GM18498 (cell line): ENCODE data around the gene MFSD6L.
"Not testable (repeated sequence)": the region's sequence is repeated elsewhere in the genome, so short reads cannot be mapped to it uniquely, and the experiment has no call there.

Experiments
- ATAC-seq: cut with Tn5 transposase; IDR thresholded peaks from one replicate; pipeline ENCODE4 v1.9.1; 2021; ENCODE audit warnings: mild to moderate bottlenecking, moderate library complexity; ENCODE audit not compliant: unreplicated experiment

The MFSD6L gene

DNA sequence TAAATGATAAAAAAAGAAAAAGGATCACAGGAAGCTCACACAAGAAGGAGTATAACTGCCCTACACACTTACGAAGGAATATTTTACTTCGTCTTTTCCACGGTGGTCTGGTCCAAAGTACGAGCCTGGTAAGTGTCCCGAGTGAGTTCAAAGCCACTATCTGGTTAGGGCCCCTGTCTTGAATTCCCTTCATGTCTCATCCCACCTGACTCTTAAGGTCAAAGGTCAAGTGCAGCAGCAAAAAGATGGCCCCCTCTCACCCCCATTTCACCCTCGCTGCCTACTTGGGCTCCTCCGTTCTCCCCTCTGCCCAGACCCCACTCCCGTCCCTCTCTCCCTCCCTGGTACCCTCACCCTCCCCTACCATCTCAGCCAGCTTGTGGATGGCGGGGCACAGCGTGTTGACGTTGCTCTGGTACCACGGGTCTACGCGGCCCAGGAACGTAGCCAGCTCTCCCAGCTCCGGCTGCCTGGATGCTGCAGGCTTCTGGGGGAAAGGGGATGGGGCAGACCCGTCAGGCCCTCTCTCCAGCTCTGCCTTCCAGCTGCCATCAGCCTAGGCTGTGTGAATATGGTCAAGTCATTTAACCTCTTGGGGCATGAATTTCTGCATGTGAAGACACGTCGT is 27.8 kb upstream of the MFSD6L start:
- no peak for ATAC-seq

DNA sequence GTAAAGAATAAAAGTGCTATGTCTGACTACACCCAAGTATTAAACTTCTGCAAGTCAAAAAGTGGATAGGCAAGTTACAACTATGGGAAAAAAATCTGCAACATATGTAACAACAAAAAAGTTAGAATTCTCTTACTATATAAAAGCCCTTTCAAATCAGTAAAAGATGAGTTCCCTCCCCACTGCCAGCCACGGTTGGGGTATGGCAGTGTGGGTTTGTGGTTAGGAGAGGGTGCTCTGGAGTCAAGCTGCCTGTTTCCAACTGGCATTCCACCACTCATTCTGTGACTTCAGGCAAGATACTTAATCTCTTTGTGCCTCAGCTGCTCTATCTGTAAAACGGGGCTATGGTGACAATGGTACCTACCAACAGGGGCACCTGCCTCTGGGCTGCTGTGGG is 26.6 kb upstream of the MFSD6L start:
- ATAC-seq: no peak

- ATAC-seq: no peak
Measured at GRCh38 chr17:8823279-8823678, 24.1 kb upstream of the MFSD6L start.

- ATAC-seq: no peak
Measured at GRCh38 chr17:8822401-8823035, 23.4 kb upstream of the MFSD6L start.

DNA sequence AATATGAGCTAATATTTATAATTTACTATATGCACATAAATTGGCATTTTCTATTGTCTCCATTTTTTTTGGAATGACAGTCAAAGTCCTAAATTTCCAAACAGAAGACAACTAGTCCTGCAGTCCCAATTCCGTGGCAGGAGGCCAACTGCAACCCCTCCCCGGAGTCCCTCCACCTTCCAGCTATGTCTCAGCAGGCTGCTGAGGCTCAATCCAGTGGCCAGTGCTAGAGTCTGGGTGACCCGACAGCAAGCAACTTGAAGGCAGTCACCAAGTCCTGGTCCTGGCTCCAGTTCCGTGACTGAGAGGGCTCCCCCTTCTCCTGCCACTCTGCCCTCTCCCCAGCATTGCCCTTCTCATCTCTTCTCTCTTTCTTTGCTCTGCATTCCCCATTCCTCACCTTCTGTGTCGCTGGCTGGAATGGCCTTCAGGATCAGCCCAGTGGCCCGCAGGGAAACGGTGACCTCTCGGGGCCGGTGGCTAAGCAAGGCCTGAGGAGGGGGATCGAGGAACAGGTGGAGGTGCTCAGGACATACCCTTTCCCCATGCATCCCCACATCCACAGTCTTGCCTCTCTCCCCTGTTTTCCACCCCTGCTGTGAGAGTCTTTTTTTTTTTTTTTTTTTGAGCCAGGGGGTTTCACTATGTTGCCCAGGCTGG is 22.4 kb upstream of the MFSD6L start:
- no peak for ATAC-seq

DNA sequence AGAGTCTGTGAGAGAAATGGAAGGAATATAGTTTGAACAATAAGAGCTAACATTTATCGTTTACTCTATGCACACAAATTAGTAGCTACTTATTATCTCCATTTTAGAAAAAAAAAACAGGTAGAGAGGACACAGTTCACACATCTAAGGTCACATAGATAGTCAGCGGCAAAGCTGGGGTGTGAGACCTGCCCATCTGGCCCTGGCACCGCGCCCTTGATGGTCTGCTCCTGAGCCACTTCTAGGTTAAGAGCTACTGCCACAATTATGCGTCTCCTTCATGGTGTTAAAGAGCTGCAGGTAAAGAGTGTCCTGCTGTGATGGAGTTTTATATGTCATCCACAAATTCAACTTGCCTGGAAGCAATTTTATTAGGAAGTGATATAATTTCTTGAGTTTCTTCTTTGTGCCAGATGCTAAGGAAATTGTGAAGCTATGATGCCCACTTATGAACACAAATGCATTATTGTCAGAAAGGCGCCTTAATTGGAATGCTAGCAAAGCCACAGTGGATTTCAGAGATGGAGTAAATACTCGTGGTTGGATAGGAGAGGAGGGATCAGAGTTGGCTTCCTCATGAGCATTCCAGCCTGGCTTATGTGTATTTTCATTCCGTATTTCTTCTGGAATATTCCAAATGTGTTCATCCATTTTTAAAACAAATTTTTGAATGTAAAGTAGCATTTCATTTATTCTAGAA is 21.3 kb upstream of the MFSD6L start:
- ATAC-seq: no peak

GRCh38 chr17:8818654-8819330 is 19.6 kb upstream of the MFSD6L start:
- no peak for ATAC-seq

GRCh38 chr17:8818047-8818446 is 18.9 kb upstream of the MFSD6L start:
- no peak for ATAC-seq

DNA sequence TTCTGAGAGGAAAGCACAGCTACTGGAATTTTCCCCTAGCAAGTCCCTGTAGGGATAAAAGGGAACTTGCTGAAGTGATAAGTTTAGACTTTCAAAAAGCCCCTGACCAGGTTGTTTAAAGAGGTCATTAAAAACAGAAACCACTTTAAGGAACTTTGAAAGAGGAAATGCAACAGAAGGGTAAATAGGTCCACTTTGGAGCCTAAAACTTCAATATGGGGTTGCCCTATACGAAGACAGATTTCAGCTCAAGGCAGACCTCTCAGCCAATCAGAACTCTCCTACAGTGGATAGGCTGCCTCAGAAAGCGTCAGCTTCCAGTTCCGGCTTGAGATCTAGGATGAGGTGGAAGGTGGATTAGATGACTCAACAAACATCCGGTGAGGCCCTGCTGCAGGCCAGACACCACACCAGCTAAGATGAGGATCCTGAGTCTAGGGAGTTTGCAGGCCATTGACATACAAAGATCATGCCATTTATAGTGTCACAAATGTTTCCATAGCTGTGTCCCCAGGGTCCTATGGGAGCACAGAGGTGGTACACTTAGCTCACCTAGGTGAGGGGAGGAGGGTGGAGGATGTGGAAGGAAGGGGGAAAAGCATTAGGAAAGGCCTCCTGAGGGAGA is 7.9 kb upstream of the MFSD6L start:
- peak; percentile 85 for ATAC-seq

GRCh38 chr17:8806253-8806925 is 7.2 kb upstream of the MFSD6L start:
- ATAC-seq: peak; percentile 36

DNA sequence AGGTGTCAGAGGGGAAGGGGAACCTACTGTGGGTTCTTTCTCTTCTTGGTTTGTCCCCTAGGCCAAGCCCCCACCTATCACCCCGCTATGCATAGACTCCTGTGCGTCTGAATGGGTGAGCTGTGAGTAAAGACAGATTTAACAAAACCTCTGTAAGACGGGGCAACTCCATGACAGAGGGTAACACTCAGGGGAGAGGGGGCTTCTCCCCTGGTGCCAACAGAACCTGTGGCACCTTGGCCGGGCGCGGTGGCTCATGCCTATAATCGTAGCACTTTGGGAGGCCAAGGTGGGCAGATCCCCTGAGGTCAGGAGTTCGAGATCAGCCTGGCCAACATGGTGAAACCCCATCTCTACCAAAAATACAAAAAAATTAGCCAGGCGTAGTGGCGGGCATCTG is 6.2 kb upstream of the MFSD6L start:
- not testable (repeated sequence) for ATAC-seq

GRCh38 chr17:8803531-8804420 is 4.6 kb upstream of the MFSD6L start:
- no peak for ATAC-seq

DNA sequence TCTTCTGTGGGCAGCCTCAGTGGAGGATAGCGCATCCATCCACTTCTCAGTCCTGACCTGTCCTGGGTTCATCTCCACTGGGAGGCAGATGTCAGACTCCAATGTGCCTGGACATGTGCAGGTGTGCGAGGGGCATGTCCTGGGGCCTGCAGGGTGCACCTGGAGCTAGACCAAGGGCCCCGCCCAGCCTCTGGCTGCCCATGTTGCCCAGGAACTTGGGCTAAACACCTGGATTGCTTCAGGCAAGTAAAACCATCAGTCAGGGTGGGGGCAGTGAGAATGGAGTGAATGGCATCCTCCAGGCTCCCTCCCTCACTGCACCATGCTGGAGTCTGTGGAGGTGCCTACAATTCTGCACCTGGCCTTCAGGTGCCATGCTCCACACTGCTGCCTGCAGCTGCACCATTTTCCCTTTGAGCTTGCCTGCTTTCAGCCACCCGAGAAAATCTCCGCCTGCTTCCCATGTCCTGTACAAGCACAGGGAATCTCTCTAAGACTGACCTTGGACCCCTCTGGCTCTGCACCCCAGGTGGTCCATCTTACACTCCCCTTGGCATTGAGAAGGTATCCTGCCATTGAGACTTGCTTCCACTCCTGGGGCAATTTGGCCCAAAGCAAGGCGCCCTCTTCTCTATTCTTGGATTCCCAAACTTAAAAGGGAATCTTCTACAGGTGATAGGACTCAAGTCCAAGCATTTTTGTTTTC is 2.1 kb upstream of the MFSD6L start:
- ATAC-seq: no peak

DNA sequence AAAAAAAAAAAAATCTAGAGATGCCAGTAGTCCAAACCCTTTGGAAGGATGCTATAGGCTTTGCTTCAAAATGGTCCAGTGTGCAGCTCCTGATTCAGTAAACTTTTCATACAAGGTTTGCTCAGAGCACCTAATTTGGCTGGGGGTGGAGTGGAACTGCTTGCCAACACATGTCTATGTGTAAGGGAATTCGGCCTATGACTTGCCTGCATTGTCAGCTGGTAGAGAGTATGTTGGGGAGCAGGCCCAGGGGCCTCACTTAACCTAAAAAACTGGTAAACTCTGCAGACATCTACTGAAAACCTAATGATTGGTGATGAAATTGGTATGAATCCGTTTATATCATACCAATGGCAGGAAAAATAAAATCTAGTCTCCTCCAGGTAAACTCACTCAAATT is 1.5 kb upstream of the MFSD6L start:
- no peak for ATAC-seq

GRCh38 chr17:8799570-8800212 is 526 bp upstream of the MFSD6L start:
- no peak for ATAC-seq

DNA sequence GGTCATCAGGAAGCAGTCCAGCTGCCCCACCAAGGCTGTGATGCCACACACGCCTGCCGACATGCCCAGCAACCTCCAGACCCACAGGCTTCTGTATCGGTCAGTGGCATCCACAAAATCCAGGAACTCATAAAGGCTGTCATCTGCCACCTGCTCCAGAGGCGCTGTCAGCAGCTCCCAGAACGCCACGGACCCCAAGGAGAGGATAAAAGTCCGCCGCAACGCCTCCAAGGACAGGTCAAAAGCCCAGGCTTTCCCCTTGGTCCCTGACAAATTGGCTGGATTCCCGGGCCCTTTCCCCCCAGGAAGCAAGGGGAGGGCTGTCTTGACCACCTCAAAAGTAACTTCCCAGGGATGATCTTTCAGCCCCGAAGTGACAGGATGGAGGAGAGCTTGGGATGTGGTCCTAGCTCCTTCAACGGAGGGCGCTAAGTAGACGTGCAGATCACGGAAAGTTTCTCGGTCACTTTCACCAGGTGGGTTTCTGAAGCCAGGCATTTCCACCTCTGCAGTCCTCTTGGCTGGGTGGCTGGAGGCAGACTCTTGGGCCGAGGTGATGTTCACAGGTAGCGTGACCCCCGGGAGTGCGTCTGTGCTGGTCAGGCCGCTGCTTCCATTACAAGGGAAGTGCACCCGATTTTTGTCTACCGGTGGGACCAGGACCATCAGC is 854 bp downstream of the MFSD6L start:
- ATAC-seq: no peak

GRCh38 chr17:8797621-8798175 is 1.5 kb downstream of the MFSD6L start:
- no peak for ATAC-seq
